Karpas-422 (cell line): ENCODE results near the gene PTPRM. TPM values are rescaled to one million over a fixed set of nuclear protein-coding genes. Genes with fewer than 3 reads are reported as not detected.

Source experiments
- DNase-seq: peaks from one replicate; pipeline ENCODE4 v3.0.0-alpha.2; 2015
- H2AFZ ChIP-seq: fragments of 200-600 bp; sonication (generic); 2 replicates; pipeline ENCODE4 v1.6.1; 2014; ENCODE audit warnings: antibody characterized with exemption, low read length, mixed read lengths
- H3K27ac ChIP-seq: fragments of 200-600 bp; sonication (generic); 2 replicates; pipeline ENCODE4 v1.5.1; 2014; ENCODE audit warnings: mild to moderate bottlenecking, low read length, moderate library complexity
- H3K27me3 ChIP-seq: fragments of 200-600 bp; sonication (generic); 2 replicates; pipeline ENCODE4 v1.6.1; 2014; ENCODE audit warnings: low read length, mixed read lengths
- H3K36me3 ChIP-seq: fragments of 200-600 bp; sonication (generic); 2 replicates; pipeline ENCODE4 v1.6.1; 2014; ENCODE audit warnings: low read length, mixed read lengths; ENCODE audit not compliant: insufficient read depth
- H3K4me1 ChIP-seq: fragments of 200-600 bp; sonication (generic); 2 replicates; pipeline ENCODE4 v1.6.1; 2014; ENCODE audit warnings: mild to moderate bottlenecking, low read length, mixed read lengths
- H3K4me2 ChIP-seq: fragments of 200-600 bp; sonication (generic); 2 replicates; pipeline ENCODE4 v1.6.1; 2014; ENCODE audit warnings: low read length, low read depth, mild to moderate bottlenecking; ENCODE audit not compliant: poor library complexity, severe bottlenecking
- H3K4me3 ChIP-seq: fragments of 200-600 bp; sonication (generic); 2 replicates; pipeline ENCODE4 v1.5.1; 2014; ENCODE audit warnings: mild to moderate bottlenecking, antibody characterized with exemption, low read length, mixed read lengths
- H3K79me2 ChIP-seq: fragments of 200-600 bp; sonication (generic); 2 replicates; pipeline ENCODE4 v1.6.1; 2014; ENCODE audit warnings: mild to moderate bottlenecking, low read length, mixed read lengths
- H3K9ac ChIP-seq: fragments of 200-600 bp; sonication (generic); 2 replicates; pipeline ENCODE4 v1.6.0; 2014; ENCODE audit warnings: low read length
- H3K9me2 ChIP-seq: fragments of 200-600 bp; sonication (generic), shearing (Covaris generic); replicated peaks from 2 replicates; pipeline ENCODE4 v1.6.0; 2014; ENCODE audit warnings: mild to moderate bottlenecking, low read length, moderate library complexity; ENCODE audit not compliant: insufficient read depth
- H3K9me3 ChIP-seq: fragments of 300-700, 200-600 bp; sonication (generic); 2 replicates; pipeline ENCODE4 v1.6.1; 2014; ENCODE audit warnings: low read length, mixed read lengths
- H4K20me1 ChIP-seq: fragments of 200-600 bp; sonication (generic); 2 replicates; pipeline ENCODE4 v1.6.1; 2014; ENCODE audit warnings: mild to moderate bottlenecking, antibody characterized with exemption, low read length, low read depth; ENCODE audit not compliant: insufficient read depth
- total RNA-seq: library from RNA; depleted of rRNA; stranded (reverse); fragments of >200 nt; shearing (Covaris generic); gene quantifications from 2 replicates; pipeline ENCODE4 v1.2.3, GENCODE V29; 2014; ENCODE audit warnings: low replicate concordance

PTPRM gene
- total RNA-seq, 1 experiment from 2014 or later, result not detected

DNA sequence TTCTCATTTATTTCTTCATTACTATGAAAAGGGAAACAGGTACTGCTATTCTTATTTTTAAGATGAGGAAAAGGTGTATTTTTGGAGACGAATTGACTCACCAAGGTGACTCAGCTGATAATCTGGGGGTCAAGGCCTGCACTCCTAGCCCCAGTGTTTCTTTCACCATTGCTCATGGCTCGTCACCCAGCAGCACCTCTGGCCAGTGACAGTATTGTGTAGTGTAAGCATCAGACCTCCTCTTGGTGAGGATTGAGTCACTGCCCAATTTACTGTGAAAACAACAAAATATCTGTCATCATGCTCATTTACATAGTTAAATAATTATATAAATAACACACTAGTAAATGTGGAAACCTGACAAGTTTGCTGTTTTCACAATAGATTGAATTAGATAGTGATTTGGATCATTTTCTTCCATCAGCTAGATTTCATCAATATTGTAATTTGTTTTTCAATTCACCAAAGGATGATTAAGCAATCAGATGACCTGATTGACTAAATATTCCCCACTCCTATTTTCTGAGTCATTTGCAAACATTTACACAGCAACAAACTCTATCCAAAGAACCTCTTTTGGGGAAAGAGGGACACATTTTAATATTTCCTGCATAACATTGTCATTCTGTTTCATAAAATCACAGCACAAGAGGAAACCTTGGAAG lies 549.4 kb downstream of the PTPRM start:
- no peak for DNase-seq
- no peaks in the 10 kb centered on the region for H4K20me1 ChIP-seq
- H3K36me3 ChIP-seq, result no peaks in the 10 kb centered on the region
- no peak overlapping the region for H3K4me3 ChIP-seq
- no peak overlapping the region for H3K4me2 ChIP-seq
- no peaks in the 10 kb centered on the region for H3K9me2 ChIP-seq
- H2AFZ ChIP-seq, result no peak overlapping the region
- H3K9ac ChIP-seq, result no peak overlapping the region
- no peak overlapping the region for H3K27ac ChIP-seq
- no peaks in the 10 kb centered on the region for H3K4me1 ChIP-seq
- H3K9me3 ChIP-seq, result no peaks in the 10 kb centered on the region
- H3K27me3 ChIP-seq, result no peaks in the 10 kb centered on the region
- no peaks in the 10 kb centered on the region for H3K79me2 ChIP-seq

- no peak overlapping the region for H3K9ac ChIP-seq
- H3K27ac ChIP-seq, result no peak overlapping the region
- H3K9me2 ChIP-seq, result no peaks in the 10 kb centered on the region
- no peaks in the 10 kb centered on the region for H3K9me3 ChIP-seq
- no peaks in the 10 kb centered on the region for H3K4me1 ChIP-seq
- H3K27me3 ChIP-seq, result no peaks in the 10 kb centered on the region
- H3K4me3 ChIP-seq, result no peak overlapping the region
- no peaks in the 10 kb centered on the region for H4K20me1 ChIP-seq
- no peak for DNase-seq
- H2AFZ ChIP-seq, result no peak overlapping the region
- H3K36me3 ChIP-seq, result no peaks in the 10 kb centered on the region
- no peaks in the 10 kb centered on the region for H3K79me2 ChIP-seq
- no peak overlapping the region for H3K4me2 ChIP-seq
These were observed 549.9 kb downstream of the PTPRM start for GRCh38 chr18:8117006-8117371.

- DNase-seq, result no peak
- H3K9me2 ChIP-seq, result no peaks in the 10 kb centered on the region
- no peak overlapping the region for H2AFZ ChIP-seq
- H3K9ac ChIP-seq, result no peak overlapping the region
- no peak overlapping the region for H3K4me3 ChIP-seq
- H3K27ac ChIP-seq, result no peak overlapping the region
- no peaks in the 10 kb centered on the region for H3K9me3 ChIP-seq
- no peak overlapping the region for H3K4me2 ChIP-seq
- no peaks in the 10 kb centered on the region for H3K4me1 ChIP-seq
- H3K36me3 ChIP-seq, result no peaks in the 10 kb centered on the region
- no peaks in the 10 kb centered on the region for H3K79me2 ChIP-seq
- no peaks in the 10 kb centered on the region for H3K27me3 ChIP-seq
- no peaks in the 10 kb centered on the region for H4K20me1 ChIP-seq
These were observed 554.0 kb downstream of the PTPRM start for GRCh38 chr18:8121101-8121500.

DNA sequence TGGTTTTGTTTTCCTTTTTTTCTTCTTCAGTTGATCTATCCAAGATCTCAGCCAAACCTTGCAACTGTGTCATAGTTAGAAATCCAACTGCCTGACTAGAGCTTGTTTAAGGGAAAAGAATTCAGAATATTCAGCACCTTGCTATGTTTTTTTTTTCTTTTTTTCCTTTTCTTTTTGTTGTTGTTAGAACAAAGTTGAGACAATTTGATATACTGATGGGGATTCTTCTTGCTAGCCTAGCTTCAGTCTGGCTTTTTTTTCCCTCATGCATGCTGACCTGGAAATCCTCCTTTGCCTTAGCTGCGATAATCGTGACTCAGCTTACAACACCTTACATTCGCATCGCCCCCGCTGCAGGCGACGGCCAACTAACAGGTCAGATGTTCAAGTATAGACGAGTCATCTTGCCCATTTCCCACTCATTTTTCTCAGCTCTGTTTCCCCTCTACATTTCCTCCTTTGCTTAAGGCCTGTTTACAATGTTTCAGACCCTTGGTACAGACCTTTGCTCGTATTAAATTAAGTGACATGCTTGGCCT lies 554.9 kb downstream of the PTPRM start:
- H3K27ac ChIP-seq, result no peak overlapping the region
- DNase-seq, result no peak
- H4K20me1 ChIP-seq, result no peaks in the 10 kb centered on the region
- no peaks in the 10 kb centered on the region for H3K27me3 ChIP-seq
- H3K9me3 ChIP-seq, result no peaks in the 10 kb centered on the region
- no peaks in the 10 kb centered on the region for H3K9me2 ChIP-seq
- H3K4me2 ChIP-seq, result no peak overlapping the region
- H3K4me3 ChIP-seq, result no peak overlapping the region
- H2AFZ ChIP-seq, result no peak overlapping the region
- H3K4me1 ChIP-seq, result no peaks in the 10 kb centered on the region
- no peaks in the 10 kb centered on the region for H3K36me3 ChIP-seq
- H3K79me2 ChIP-seq, result no peaks in the 10 kb centered on the region
- H3K9ac ChIP-seq, result no peak overlapping the region

DNA sequence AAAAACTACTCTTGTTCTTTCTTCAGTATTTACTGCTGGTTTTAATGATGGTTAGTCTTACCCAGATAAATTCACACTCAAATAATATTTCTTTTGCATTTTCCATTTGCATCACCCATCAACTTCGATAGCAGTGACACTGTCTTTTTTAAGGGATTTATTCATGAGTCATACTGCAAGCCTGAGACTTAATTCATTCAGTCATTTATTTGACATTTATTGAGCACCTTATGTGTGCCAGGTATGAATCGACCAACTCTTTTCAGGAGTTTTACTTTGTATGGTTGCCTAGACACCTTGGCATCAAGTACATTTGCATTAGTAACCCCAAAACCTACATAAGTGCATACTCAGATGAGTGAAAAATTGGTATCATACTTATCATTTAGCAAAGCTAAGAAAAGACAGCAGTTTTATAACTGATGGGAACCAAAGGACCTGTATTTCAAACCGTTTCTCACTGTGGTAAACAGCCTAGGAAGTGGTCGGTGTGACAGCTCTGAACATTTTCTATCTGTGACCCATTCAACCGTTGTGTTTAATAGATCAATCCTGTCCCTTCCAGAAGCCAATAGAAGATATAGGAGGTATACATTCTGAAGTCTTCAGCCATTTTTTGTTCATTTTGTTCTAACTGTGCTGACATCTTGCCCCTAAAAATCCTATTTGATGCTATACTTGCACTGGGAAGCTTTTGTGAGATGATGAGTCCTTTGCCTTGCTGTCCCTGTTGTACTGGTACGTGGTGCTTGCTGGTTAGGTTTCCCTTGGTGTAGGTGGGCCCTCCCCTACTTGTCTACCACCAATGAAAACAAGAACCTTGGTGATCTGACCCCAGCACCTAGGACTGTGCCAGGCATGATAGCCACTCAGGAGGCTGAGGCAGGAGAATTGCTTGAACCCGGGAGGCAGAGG lies 557.4 kb downstream of the PTPRM start:
- H3K9me3 ChIP-seq, result no peaks in the 10 kb centered on the region
- no peaks in the 10 kb centered on the region for H3K4me1 ChIP-seq
- H3K9me2 ChIP-seq, result no peaks in the 10 kb centered on the region
- H3K9ac ChIP-seq, result no peak overlapping the region
- H3K4me3 ChIP-seq, result no peak overlapping the region
- no peaks in the 10 kb centered on the region for H3K27me3 ChIP-seq
- H2AFZ ChIP-seq, result no peak overlapping the region
- H3K27ac ChIP-seq, result no peak overlapping the region
- no peak for DNase-seq
- H3K79me2 ChIP-seq, result no peaks in the 10 kb centered on the region
- no peaks in the 10 kb centered on the region for H4K20me1 ChIP-seq
- no peak overlapping the region for H3K4me2 ChIP-seq
- no peaks in the 10 kb centered on the region for H3K36me3 ChIP-seq

- no peaks in the 10 kb centered on the region for H3K36me3 ChIP-seq
- no peak for DNase-seq
- H3K27me3 ChIP-seq, result no peaks in the 10 kb centered on the region
- H2AFZ ChIP-seq, result no peak overlapping the region
- H3K9ac ChIP-seq, result no peak overlapping the region
- H3K4me3 ChIP-seq, result no peak overlapping the region
- no peaks in the 10 kb centered on the region for H3K79me2 ChIP-seq
- no peak overlapping the region for H3K27ac ChIP-seq
- no peaks in the 10 kb centered on the region for H3K4me1 ChIP-seq
- H3K9me3 ChIP-seq, result no peaks in the 10 kb centered on the region
- H4K20me1 ChIP-seq, result no peaks in the 10 kb centered on the region
- H3K4me2 ChIP-seq, result no peak overlapping the region
- no peaks in the 10 kb centered on the region for H3K9me2 ChIP-seq
These were observed 563.0 kb downstream of the PTPRM start for GRCh38 chr18:8130096-8130495.

DNA sequence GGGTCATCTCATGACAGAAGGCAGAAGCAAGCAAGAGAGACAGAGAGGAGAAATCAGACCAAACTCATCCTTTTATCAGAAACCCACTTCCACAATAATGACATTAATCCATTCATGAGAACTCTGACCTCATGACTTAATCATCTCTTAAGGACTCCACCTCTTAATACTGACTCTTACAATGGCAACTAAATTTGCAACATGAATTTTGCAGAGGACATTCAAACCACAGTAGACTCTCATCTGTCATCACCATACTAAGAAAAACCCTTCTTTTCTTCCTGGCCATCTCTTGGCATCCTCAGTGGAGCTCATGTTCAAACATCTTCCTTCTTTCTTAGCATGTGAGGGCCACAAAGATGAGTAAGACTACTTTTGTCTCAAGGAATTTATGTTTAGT lies 565.9 kb downstream of the PTPRM start:
- no peak for DNase-seq
- Histone ChIP-seq H2AFZ (no peak overlapping the region), H4K20me1 (no peaks in the 10 kb centered on the region), H3K27me3 (no peaks in the 10 kb centered on the region), H3K9ac (no peak overlapping the region), H3K4me2 (no peak overlapping the region), H3K4me3 (no peak overlapping the region), H3K9me3 (no peaks in the 10 kb centered on the region), H3K9me2 (no peaks in the 10 kb centered on the region), H3K36me3 (no peaks in the 10 kb centered on the region), H3K27ac (no peak overlapping the region), H3K79me2 (no peaks in the 10 kb centered on the region), H3K4me1 (no peaks in the 10 kb centered on the region)

DNA sequence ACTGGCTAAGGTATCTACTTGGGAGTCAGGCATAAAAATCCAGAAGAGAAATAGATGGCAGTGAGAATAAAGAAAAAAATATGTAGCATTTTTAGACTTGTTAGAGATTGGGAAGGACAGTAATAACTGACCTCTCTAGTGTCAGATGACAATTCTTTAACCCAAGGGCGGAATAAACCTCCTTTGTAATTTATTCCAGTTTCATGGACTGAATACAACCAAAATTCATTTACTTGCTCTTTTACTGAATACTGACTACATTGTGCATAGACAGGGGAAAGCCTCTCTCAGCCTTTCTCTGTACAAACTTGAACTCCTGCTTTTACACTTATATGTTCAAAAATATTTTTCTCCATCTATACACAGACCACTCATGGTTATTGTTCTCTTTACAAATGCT lies 566.8 kb downstream of the PTPRM start:
- Histone ChIP-seq H3K9me2 (no peaks in the 10 kb centered on the region), H3K27me3 (no peaks in the 10 kb centered on the region), H3K4me1 (no peaks in the 10 kb centered on the region), H3K27ac (no peak overlapping the region), H3K9ac (no peak overlapping the region), H3K79me2 (no peaks in the 10 kb centered on the region), H3K4me3 (no peak overlapping the region), H2AFZ (no peak overlapping the region), H3K9me3 (no peaks in the 10 kb centered on the region), H3K36me3 (no peaks in the 10 kb centered on the region), H3K4me2 (no peak overlapping the region), H4K20me1 (no peaks in the 10 kb centered on the region)
- DNase-seq, result no peak
